ENCODE measurements around the gene ZNF684.

DNA sequence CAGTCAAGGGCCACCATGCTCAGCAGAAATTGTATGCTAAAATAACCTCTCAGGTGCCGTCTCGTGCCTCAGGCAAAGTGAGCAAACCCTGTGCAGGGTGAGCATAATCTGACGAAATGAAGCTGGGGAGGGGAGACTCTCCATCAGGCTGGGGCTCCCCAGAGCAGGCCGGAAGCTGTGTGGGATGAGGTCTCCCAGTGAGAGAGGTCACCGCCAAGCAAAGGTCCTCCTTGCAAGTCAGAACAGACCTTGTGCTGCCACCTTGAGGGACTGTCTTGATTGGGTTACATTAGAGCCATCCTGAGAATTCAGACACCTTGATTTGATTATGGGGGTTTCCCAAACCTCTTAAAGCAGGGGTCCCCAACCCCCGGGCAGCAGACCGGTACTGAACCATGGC is 64.2 kb downstream of the ZNF684 start:
- TF ChIP-seq, protein P1, sequence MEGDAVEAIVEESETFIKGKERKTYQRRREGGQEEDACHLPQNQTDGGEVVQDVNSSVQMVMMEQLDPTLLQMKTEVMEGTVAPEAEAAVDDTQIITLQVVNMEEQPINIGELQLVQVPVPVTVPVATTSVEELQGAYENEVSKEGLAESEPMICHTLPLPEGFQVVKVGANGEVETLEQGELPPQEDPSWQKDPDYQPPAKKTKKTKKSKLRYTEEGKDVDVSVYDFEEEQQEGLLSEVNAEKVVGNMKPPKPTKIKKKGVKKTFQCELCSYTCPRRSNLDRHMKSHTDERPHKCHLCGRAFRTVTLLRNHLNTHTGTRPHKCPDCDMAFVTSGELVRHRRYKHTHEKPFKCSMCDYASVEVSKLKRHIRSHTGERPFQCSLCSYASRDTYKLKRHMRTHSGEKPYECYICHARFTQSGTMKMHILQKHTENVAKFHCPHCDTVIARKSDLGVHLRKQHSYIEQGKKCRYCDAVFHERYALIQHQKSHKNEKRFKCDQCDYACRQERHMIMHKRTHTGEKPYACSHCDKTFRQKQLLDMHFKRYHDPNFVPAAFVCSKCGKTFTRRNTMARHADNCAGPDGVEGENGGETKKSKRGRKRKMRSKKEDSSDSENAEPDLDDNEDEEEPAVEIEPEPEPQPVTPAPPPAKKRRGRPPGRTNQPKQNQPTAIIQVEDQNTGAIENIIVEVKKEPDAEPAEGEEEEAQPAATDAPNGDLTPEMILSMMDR (IDR thresholded peaks at IDR 0.05) = no peak
- TF ChIP-seq POLR2A (IDR thresholded peaks at IDR 0.05) = no peak
